Measurements from ENCODE around the gene STK32B. TPM values are rescaled to one million over a fixed set of nuclear protein-coding genes. Genes with fewer than 3 reads are reported as not detected.

STK32B gene
- total and polyA plus RNA-seq, 2 of the 8 experiments (the other 6 are each of a cell fraction or from before 2014, with no cell fraction given), result 2.3 to 2.5 TPM

- TF ChIP-seq, protein P1, sequence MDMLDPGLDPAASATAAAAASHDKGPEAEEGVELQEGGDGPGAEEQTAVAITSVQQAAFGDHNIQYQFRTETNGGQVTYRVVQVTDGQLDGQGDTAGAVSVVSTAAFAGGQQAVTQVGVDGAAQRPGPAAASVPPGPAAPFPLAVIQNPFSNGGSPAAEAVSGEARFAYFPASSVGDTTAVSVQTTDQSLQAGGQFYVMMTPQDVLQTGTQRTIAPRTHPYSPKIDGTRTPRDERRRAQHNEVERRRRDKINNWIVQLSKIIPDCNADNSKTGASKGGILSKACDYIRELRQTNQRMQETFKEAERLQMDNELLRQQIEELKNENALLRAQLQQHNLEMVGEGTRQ (IDR thresholded peaks at IDR 0.05; ENCODE audit: low read length), result no peak
- no peak for TF ChIP-seq ATF2 (IDR thresholded peaks at IDR 0.05; ENCODE audit: low read length)
- no peak for TF ChIP-seq RFX5 (IDR thresholded peaks at IDR 0.05; ENCODE audit: borderline replicate concordance, low read depth, low read length)
- TF ChIP-seq EGR1 (IDR thresholded peaks at IDR 0.05; ENCODE audit: borderline replicate concordance, low read depth, low read length), result no peak
- no peak for TF ChIP-seq CHD1 (IDR thresholded peaks at IDR 0.05; ENCODE audit: low read depth, low read length)
Observed at GRCh38 chr4:5474756-5475155, 423.5 kb downstream of the STK32B start (continued).

All from H1 (cell line).